Globus pallidus (tissue), 1 donor: ENCODE measurements around the gene KLHL34.

Source experiments
- DNase-seq: peaks from one replicate; pipeline ENCODE4 v3.0.0-alpha.2; 2015; ENCODE audit warnings: low spot score

KLHL34 gene, protein sequence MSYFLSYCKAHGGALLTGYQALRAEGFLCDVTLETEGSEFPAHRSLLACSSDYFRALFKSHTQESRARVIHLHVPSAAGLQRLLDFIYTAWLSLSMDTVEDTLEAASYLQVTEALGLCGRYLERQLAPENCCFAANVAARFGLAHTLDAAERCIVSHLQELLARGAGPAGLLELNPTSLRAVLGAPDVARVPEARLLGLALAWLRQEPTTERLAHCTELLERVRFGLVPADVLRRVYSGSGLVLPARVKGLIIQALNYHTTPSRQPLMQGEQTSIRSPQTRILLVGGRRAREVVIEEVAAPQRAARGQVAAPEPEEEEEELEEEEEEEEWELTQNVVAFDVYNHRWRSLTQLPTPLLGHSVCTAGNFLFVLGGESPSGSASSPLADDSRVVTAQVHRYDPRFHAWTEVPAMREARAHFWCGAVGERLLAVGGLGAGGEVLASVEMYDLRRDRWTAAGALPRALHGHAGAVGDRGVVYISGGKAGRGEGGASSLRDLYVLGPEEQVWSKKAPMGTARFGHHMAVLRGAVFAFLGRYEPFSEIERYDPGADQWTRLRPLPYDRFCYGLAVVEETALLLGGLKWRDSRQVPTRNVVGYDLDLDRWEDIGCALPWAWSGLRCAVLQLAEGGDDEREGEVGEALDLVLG

DNA sequence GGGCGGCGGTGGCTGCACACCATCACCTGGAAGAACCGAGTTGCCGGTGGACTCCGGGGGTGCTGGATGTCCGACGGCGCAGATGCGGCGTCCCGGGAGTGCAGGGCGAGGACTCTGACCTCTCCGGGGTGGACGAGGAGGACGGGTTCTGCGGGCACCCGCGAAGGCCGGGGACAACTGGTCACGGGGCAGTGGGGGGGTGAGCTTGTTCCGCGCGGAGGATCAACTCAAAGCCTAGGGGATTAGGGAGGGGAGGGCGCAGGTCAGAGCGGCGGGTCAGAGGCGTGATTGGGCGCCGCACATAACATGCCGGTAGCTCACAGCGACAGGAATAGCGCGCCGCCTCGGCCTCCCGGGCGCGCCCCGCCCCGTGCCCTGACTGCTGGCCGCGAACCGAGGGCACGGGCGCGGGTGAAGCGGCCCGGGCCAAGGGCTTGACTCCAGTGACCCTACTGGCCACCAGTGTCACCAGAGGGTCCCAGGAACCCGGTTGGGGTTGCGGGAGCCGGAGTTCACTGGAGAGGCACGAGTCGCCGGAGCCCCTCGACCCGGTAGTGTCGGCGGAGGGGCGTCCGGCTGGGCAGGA, at the start of gene KLHL34:
Gene KLHL34 (minus strand): TSS at position 179 of the 586 bp plus-strand sequence. CDS start 542 bp downstream, outside the sequence.
- no peak for DNase-seq

DNA sequence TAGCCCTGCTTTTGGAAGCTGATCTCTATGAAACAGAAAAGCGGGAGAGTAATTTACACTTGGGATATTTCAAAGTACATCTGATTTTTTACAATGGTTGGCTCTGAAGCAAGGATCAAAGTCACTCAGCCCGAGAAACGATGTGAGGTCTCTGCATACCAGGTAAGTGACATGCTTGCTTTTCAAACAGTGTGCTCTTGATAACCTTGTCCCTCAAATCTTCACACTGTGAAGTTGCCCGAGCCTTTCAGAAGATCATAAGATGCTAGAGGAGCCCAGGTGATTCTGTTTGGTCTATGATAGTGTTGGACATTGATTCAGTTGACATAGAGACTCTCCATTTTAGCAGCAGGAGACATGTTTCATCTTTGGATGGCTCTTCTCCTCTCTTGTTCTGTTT, 47.1 kb upstream of the KLHL34 start:
- no peak for DNase-seq

DNA sequence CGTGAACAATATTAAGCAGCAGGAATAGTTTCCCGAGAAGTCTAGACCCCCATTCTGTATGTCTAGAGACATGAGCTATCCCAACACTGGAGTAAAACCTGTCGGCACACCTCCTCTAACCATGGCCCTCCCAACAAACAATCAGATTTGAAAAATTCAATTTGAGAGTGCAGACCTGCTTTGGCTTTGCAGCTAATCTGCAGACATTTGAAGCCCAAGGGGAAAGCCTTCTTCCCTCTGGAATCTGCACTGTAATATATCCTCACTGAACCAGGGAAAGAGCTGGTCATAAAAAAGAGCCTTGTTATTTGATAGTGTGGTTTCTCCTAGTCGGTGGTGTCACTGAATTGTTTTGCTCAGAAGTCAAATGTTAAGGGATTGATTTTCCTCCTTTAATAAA, 44.6 kb upstream of the KLHL34 start:
- DNase-seq: no peak

DNA sequence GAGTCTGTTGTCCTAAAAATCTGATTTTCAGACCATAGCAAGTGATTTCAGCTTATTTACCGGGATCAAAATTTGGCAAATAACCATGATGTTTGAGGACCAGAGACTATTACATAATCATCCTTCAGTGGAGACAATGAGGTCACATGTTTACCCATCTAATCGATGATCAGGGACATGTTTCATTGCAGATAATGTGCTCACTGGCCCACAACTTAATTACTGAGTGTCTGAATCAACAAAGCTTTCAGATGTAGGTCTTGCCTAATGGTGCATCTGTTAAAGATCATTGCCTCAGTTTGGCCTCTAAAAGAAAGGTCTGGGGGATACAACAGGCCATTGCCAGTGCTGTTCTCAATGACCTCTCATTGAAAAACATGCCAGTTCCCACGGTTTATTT, 42.8 kb upstream of the KLHL34 start:
- DNase-seq: no peak

DNA sequence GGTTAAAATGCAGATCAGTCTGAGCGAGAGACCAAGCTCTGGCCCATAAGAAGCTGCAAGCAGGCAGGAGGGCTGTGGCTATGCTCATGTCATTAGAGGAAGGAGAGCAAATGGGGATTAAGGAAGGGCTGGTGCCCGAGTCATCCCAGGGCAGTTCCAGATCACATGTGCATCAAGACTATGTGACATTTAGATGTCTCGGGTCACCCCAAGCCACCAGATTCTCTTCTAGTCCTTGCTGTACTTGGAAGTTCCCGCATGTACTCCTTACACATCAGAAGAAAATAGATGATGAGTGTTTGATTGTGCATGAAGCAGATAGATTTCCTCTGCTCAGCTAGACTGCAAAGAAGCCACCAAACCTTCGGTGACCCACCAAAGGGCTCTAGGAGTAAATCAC, 42.1 kb upstream of the KLHL34 start:
- DNase-seq: no peak

DNA sequence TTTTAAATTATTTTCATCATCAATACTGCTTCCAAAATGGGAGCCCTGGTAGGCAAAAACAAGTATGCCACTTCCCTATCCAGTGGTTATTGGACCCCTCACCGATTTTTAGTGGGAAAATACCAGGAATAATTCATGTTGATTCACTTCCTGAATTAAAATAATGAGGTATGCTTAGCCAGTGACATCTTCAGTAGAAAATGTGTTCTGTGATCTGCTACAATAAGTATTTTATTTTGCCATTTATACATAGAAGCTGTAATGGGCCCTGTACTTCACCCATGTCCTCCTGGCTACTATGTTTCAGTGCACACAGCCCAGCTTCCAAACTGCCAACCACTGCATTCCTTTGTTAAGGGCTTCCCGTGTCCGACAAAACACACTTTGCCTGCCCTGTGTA, 41.0 kb upstream of the KLHL34 start:
- DNase-seq: no peak

DNA sequence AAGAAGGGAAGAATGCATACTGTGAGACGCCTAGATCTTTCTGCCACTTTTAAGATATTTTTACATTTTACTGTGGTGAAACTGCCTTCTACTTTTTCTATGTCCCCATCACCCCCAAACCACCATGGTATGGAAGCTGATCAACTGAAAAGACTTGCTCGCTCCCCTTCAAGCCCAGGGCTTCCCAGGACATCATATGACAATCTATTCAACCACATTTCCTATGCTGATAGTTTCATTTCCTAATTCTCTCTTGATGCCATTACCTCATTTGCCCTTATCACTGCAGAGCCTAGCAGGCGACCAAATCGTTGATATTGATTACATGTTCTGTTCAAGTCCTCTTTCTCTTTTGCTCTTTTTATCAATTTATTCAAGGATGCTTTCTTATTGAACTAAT, 40.1 kb upstream of the KLHL34 start:
- DNase-seq: peak; percentile 4

DNA sequence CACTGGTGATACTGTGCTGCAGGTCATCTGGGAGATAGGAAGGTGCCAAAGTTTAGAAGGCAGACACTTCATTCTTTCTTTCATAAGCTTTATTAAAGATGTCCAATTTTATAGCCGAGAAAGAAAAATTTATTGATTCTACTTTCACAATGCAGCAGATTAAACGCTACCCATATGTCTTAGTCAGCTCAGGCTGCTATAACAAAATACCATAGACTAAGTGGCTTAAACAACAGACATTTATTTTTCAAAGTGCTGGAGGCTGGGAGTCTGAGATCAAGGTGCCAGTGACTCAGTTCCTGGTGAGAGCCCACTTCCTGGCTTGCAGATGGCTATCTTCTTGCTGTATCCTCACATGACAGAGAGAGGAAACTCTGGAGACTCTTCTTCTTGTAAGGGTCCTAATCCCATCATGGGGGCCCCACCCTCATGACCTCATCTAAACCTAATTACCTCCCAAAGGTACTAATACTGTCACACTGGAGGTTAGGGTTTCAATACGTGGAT, 33.4 kb upstream of the KLHL34 start:
- DNase-seq: no peak

DNA sequence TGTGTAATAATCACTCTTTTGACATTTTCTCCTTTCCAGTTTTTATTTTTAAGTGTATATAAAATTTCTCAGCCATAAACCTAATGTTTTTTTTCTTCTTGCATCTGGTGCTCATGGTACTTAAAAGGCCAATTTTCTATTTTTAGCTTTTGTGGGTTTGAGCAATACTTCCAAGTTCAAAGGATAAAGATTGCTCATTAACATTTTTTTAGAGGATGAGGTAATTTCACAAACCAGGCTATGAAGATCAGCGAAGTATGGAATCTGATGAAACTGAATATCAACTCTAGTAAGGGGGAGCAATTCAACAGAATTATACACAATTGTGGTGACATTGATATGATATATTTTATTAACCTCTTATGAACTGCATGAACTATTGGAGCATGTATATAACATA, 25.8 kb upstream of the KLHL34 start:
- DNase-seq: no peak

DNA sequence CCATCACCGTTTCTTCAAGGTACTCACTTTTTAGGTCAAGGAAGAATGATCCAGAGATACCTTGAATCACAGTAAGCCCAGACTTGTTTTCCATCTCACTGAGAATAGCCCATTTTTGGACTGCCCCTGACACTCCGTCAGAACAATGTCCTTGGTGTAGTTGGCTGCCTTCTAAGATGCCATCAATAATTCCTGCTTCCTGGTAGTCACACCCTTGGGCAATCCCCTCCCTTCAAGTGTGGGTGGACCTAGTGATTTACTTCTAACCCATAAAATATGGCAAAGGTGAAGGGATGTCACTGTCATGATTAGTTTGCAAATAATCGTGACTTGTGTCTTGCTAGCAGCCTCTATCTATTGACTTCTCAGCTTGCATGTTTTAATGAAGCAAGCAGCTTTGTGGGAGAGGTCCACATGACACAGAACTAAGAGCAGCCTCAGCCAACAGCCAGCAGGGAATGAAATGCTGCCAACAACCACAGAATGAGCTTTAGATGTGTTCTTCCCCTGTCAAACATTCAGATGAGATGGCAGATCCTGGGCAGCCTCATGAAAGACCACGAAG, 20.0 kb upstream of the KLHL34 start:
- no peak for DNase-seq

DNA sequence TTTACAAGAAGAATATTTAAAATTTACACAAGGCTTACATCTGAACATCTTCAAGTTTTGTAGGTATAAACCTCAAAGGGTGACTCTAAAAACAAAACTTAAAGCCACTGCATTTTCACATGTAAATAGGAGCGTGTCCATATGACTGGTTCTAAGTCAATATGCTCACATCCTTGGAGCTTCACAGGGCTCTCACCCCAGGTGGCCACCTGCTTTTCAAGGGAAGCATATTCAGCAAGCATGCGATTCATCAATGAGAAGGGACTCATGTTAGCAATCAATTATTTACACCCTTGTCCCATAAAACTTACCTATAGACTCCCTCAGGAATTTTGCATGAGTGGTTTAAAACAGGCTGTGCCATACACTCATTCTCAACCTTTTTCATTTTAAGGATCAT, 17.8 kb upstream of the KLHL34 start:
- DNase-seq: no peak

DNA sequence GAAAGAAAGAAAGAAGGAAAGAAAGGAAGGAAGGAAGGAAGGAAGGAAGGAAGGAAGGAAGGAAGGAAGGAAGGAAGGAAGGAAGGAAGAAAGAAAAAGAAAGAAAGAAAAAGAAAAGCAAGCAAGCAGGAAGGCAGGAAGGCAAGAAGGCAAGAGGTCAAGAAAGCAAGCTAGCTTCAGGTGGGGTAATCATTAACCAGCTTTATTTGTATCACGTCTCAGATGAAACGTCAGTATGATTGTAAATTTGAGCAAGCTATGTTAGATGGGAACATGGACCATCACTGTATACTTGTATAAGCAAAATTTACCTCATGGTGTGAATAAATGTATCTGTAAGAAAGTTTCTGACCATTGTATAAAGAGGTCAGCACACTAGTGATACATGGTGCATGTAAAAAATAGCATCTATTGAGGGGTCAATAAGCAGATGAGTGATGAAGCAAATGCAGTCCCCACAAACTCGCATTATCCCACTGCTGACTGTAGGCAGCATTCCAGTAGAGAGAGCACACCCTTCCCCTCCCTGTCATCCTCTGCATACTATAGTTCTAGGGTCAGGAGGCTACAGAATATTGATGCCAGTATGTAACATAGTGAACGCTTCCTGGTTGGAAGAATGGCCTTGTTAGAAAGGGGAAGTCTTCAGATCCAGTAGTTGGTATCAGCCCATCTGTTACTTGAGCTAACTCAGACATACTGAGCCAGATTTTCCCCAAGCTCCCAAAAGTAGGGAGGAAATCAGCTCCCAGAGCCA, 16.5 kb upstream of the KLHL34 start:
- DNase-seq: no peak

DNA sequence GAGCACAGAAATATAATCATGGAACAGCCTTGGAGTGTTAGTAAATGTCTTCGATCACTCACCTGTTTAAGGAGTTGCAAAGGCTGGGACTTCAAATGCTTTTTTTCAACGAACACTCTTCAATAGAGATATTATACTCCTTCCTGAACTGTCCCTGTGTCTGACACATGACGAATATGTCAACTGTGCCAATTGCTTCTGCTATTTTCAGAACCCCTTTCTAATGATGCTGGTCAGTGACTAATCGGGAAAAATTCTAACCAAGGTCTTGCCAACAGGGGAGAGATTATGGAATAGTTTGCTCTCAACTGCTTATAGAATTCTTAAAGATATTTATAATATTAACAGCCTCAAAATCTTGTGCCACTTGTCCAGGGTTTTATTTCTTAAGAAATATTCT, 8.5 kb upstream of the KLHL34 start:
- DNase-seq: no peak

DNA sequence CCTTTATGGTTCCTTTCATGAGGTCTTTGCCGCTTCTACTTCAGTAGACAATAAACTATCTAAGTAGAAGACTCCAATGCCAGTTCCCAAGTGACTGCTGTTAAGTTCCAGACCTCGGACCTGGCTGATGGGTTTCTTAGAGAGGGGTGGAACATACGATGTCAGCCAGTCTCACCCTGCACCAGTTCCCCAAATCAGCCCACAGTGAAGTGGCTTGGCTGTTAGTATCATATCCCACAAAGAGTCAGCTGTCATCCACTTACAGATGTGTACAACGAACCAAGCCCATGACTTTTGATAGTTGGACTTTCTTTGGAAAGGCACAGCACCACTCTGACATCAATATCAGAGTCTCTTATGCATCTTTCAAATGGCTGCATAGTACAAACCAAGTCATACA, 8.1 kb upstream of the KLHL34 start:
- DNase-seq: no peak

DNA sequence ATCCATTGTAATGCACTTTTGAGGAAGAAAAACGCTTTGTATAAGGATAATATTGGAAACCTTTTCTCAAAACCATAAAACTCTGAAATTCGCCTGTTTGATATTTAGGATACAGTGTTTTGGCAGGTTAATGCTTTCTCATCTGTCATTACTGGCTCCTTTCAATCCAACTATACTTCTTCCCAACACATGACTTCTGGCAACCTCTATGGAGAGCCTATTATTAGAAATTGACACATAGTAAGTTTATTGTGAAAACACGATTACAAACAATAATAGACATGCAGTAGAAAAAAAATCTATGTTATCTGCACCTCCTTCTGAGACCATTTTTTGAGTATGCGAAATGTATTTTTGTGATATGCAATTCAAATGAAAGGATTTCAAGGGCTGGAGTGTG, 4.6 kb upstream of the KLHL34 start:
- no peak for DNase-seq

DNA sequence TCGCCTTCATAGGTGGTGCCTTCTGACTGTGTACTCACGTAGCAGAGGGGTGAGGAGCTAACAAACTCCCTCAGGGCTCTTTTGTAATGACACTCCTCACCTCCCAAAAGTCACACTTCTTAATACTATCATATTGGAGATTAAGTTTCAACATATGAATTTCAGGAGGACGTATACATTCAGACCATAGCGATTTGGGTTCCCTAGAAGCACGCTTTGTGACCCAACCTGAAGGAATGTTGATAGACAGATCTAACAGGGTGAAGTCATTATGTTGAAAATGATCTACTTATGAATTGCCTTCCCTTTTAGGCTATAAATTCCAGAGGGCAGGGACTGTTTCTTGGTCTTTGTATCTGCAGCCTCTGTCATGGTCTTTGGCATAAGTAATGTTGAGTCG, 3.2 kb upstream of the KLHL34 start:
- no peak for DNase-seq

DNA sequence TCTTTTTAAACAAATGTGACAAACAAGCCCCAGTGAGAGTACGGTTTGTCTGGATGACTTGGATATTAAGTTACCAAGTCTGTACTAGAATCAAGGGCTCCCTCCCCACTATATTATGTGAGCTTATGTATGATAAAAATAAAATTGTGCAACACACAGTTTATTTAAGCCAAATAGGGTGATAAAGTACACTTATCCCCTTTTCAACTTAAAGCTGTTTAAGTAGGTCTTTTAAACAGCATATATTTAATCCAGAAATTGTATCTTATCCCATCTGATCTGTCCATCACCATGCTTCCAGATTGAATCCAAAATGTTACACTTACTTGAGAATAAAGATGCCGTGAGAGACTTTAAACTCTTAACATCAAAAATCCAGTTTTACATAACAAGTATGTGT, 2.0 kb upstream of the KLHL34 start:
- DNase-seq: no peak

DNA sequence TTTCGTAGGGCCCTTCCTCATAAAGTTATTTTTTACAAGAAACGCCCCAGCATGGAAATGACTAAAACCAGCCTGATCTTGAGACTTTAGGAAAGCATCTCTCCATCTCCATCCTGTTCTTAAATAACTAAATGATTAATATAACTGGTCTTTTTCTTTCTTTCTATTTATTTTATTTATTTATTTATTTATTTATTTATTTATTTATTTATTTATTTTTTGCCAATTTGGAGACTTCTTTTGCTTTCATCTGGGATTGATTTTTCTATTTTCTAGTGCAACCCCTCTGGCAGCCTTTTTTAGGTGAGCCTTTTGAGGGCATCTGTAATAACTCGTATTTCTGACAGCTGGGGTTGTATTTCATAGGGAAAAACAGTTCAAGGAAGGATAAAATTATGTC, 1.2 kb upstream of the KLHL34 start:
- no peak for DNase-seq

DNA sequence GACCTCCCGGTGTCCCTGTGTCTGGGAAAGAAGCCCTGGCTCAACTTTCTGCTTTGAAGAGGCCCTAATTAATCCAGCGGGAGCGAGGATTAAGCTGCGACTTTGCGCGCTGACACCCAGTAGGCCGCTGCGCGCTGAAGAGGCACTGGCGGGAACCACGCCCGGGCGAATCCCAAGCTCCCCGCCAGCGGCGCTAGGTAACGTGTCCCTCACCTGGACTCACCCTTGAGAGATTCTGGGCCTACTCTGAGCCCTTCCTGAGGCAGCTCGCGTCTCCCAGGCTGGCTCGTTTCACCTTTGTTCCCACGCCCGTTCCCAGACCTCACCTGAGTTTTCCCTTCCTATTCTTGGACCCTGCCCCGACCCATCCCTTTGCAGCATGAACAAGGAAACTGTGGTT, 616 bp upstream of the KLHL34 start:
- no peak for DNase-seq

DNA sequence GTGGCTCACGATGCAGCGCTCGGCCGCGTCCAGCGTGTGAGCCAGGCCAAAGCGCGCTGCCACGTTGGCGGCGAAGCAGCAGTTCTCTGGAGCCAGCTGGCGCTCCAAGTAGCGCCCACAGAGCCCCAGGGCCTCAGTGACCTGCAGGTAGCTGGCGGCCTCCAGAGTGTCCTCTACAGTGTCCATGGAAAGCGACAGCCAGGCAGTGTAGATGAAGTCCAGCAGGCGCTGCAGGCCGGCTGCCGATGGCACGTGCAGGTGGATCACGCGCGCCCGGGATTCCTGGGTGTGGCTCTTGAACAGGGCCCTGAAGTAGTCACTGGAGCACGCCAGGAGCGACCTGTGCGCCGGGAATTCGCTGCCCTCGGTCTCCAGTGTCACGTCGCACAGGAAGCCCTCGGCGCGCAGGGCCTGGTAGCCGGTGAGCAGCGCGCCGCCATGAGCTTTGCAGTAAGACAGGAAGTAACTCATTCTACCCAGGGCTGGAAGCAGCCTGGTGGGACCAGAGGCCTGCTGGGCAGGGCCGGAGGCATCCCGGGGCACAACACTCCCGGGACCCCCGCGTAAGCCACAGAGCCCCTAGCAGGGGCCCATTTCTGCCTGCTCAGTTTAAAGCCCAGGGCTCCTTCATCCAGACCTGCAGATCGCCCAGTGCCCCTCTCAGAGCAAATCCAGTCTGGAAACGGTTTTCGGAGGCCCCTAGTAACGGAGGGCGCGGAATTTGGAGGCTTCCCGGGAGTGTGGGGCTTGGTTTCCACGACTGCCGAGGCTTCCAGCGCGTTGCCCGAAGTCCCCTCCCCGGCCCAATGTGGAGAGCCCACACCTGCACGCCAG, 595 bp downstream of the KLHL34 start:
- no peak for DNase-seq

DNA sequence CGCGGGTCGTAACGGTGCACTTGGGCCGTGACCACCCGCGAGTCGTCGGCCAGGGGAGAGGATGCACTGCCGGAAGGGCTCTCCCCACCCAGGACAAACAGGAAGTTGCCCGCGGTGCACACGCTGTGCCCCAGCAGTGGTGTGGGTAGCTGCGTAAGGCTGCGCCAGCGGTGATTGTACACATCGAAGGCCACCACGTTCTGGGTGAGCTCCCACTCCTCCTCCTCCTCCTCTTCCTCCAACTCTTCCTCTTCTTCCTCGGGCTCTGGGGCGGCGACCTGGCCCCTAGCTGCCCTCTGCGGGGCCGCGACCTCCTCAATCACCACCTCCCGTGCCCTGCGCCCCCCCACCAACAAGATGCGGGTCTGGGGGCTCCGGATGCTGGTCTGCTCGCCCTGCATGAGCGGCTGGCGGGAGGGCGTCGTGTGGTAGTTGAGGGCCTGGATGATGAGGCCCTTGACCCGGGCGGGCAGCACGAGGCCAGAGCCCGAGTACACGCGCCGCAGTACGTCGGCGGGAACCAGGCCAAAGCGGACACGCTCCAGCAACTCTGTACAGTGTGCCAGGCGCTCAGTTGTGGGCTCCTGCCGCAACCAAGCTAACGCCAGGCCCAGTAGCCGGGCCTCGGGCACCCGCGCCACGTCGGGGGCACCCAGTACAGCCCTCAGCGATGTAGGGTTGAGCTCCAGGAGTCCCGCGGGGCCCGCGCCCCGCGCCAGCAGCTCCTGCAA, 1.4 kb downstream of the KLHL34 start:
- no peak for DNase-seq
